AG04450 (cell line): ENCODE results near the gene VWA1. TPM values are rescaled to one million over a fixed set of nuclear protein-coding genes. Genes with fewer than 3 reads are reported as not detected.
A peak's percentile ranks its signal among the peaks of the same experiment; 100 is the strongest.

Experiments used
- CTCF ChIA-PET: fragments of 300-600, 350-600 bp; formaldehyde crosslinking; extraction: SDS; loops from one replicate; lab custom pipeline; 2022; ENCODE audit warnings: antibody characterized with exemption, inconsistent platforms; lab: Charles Lee
- POLR2A ChIA-PET: fragments of 350-600 bp; formaldehyde crosslinking; extraction: SDS; loops from one replicate; lab custom pipeline; 2021; ENCODE audit warnings: antibody characterized with exemption, inconsistent platforms; lab: Yijun Ruan, JAX
- DNase-seq: peaks from one replicate; pipeline ENCODE4 v3.0.0-alpha.2; 2011; ENCODE audit warnings: low read depth, low spot score
- H3K27ac ChIP-seq: one replicate; pipeline ENCODE4 v1.5.1; 2012; ENCODE audit warnings: low read depth, low read length, control low read depth
- H3K27me3 ChIP-seq: one replicate; pipeline ENCODE4 v1.6.0; 2012; ENCODE audit warnings: low read length; ENCODE audit not compliant: control insufficient read depth, insufficient read depth
- H3K4me3 ChIP-seq: 2 replicates; pipeline ENCODE4 v1.5.1; 2011; ENCODE audit warnings: mild to moderate bottlenecking, low read depth, low read length, control low read depth
- H3K9me3 ChIP-seq: 2 replicates; pipeline ENCODE4 v1.5.1; 2012; ENCODE audit warnings: low read length; ENCODE audit not compliant: control insufficient read depth, insufficient read depth
- polyA minus RNA-seq: library from RNA; depleted of rRNA, polyadenylated mRNA; stranded (reverse); fragments of >200 nt; gene quantifications from 2 replicates; pipeline ENCODE4 v1.2.3, GENCODE V29; 2011; rRNA and poly(A)+ RNA removed
- polyA plus RNA-seq: library from polyadenylated mRNA; depleted of rRNA; stranded (reverse); fragments of >200 nt; gene quantifications from 2 replicates; pipeline ENCODE4 v1.2.3, GENCODE V29; 2011; rRNA removed
- TF ChIP-seq, protein P1 (sequence below): IDR thresholded peaks from 2 replicates; pipeline ENCODE4 v1.5.1; 2011; ENCODE audit warnings: low read depth, low read length, control low read depth, inconsistent platforms

Gene VWA1
- 3.9 and 5.3 TPM in 2 replicates for polyA plus RNA-seq
- 0.46 and 0.52 TPM in 2 replicates for polyA minus RNA-seq

- H3K27me3 ChIP-seq, result no peaks in the 10 kb centered on the region
- POLR2A ChIA-PET, result interaction anchor here (0.6 kb wide), 1 partner anchor 362 kb away, joined by 3 read pairs; no protein-coding TSS in a partner anchor
- no peaks in the 10 kb centered on the region; the same call in 1 of the 2 replicates for H3K9me3 ChIP-seq
- no peak for DNase-seq
- CTCF ChIA-PET, result no interaction called here
- H3K4me3 ChIP-seq, result peak within 1 kb of the TSS; percentile 56
- no peak within 1 kb of the TSS for H3K27ac ChIP-seq
- TF ChIP-seq, protein P1, sequence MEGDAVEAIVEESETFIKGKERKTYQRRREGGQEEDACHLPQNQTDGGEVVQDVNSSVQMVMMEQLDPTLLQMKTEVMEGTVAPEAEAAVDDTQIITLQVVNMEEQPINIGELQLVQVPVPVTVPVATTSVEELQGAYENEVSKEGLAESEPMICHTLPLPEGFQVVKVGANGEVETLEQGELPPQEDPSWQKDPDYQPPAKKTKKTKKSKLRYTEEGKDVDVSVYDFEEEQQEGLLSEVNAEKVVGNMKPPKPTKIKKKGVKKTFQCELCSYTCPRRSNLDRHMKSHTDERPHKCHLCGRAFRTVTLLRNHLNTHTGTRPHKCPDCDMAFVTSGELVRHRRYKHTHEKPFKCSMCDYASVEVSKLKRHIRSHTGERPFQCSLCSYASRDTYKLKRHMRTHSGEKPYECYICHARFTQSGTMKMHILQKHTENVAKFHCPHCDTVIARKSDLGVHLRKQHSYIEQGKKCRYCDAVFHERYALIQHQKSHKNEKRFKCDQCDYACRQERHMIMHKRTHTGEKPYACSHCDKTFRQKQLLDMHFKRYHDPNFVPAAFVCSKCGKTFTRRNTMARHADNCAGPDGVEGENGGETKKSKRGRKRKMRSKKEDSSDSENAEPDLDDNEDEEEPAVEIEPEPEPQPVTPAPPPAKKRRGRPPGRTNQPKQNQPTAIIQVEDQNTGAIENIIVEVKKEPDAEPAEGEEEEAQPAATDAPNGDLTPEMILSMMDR, result no peak
These were observed at the start of gene VWA1 for GRCh38 chr1:1435106-1435903. Gene VWA1, plus strand, starts transcription at chr1:1435690. Its CDS starts 59 bp downstream, at chr1:1435749.

DNA sequence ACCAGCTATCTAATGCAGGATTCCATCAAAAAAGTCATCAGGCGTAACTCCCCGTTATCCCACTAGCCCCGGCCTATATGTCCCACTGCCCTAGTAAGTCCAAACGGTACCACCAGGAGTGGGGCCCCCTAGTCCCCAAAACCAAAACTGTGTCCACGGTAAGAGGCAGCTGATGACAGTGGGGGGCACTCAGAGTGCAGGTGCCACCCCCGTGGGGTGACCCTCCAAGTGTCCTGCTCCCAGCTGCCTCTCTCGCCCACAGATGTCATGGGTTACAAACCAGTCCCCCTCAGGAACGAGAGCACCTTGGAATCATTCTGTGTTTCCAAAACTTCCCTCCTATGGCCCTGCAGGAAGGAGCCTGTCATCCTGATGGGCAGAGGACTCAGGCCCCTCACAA lies 49.6 kb upstream of the VWA1 start:
- Histone ChIP-seq H3K27ac (no peak overlapping the region), H3K9me3 (no peaks in the 10 kb centered on the region; the same call in 1 of the 2 replicates), H3K27me3 (no peaks in the 10 kb centered on the region), H3K4me3 (no peak overlapping the region)
- TF ChIP-seq, protein P1, result no peak
- ChIA-PET CTCF (no interaction called here), POLR2A (interaction anchor here (1.7 kb wide), 1 partner anchor 11 kb away, joined by 5 read pairs; the partner anchor contains the start of gene AURKAIP1)
- no peak for DNase-seq

DNA sequence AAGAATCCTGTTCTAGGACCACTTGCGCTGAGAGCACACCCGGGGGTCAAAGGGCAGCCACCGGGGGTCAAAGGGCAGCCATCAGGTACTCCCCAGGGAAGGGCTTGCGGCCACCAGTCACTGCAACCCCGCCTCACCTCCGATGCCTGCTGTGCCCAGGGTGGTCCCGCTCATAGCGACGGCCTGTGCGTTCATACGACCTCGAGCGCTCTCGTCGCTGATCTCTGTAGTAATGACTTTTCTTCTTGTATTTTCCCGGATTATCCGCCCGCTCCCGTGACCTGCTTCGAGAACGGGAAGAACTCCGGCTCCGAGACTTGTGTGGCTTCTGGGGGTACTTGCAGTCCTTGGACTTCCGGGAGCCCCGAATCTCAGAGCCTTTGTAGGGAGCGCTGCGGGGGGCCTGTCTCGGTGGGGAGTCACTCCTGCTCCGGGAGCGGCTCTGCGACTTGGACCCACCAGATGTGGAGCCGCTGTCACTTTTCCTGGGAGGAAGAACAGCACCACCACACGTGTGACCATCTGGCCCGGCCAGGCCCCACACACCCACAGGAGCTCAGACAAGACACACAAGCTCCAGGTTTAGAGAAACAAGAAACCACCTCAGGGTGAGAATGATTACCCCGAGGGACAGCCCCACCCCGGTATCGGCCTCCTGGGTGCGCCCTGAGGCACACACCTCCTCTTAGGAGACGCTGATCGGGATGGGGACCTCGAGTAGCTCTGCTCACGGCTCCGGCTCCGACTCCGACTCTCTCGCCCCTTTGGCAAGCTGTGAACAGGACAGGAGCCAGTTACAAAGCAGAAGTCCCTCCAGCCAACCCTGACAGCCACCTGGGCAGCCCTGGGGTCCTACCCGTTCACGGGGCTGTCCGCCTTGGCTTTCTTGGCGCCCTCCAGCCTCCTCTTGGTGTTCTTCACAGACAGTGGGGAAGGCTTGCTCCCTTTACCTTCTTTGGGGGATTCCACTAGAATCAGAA lies 48.1 kb upstream of the VWA1 start:
- ChIA-PET CTCF (interaction anchor here (1.5 kb wide), 1 partner anchor 12 kb away, joined by 6 read pairs; the partner anchor contains the start of gene CCNL2), POLR2A (no interaction called here)
- Histone ChIP-seq H3K27me3 (no peaks in the 10 kb centered on the region), H3K4me3 (no peak overlapping the region), H3K27ac (no peak overlapping the region), H3K9me3 (no peaks in the 10 kb centered on the region; the same call in 1 of the 2 replicates)
- TF ChIP-seq, protein P1, result no peak
- DNase-seq, result no peak

DNA sequence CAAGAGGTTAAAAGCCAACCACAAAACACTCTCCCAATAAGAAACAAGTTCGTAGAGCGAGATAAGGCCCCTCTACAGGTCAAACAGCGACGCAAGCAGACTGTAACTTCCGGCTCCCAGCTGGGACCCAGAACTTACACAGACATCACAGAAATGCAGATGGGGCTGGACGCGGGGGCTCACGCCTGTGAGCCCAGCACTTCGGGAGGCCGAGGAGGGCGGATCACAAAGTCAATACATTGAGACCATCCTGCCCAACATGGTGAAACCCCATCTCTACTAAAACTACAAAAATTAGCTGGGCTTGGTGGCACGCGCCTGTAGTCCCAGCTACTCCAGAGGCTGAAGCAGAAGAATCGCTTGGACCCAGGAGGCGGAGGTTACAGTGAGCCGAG lies 47.4 kb upstream of the VWA1 start:
- Histone ChIP-seq H3K4me3 (no peak overlapping the region), H3K9me3 (no peaks in the 10 kb centered on the region; the same call in 1 of the 2 replicates), H3K27ac (no peak overlapping the region), H3K27me3 (no peaks in the 10 kb centered on the region)
- no peak for DNase-seq
- ChIA-PET CTCF (interaction anchor here (0.6 to 1.5 kb wide), 2 partner anchors 11 to 291 kb away, joined by 3 to 6 read pairs; partner anchors contain the start of gene CCNL2), POLR2A (interaction anchor here (0.9 to 1.8 kb wide), 2 partner anchors 11 to 13 kb away, joined by 3 to 8 read pairs; partner anchors contain the start of genes AURKAIP1 and CCNL2)
- TF ChIP-seq, protein P1, result no peak
